SU-DHL-6 (cell line): ENCODE results near the gene CMSS1.

Source experiments
- H2AFZ ChIP-seq: fragments of 200-600 bp; sonication (generic); 2 replicates; pipeline ENCODE4 v1.6.1; 2014; ENCODE audit warnings: low read depth, mild to moderate bottlenecking, moderate library complexity, mixed read lengths, antibody characterized with exemption, low read length; ENCODE audit not compliant: severe bottlenecking
- H3F3A ChIP-seq: fragments of 200-600 bp; shearing (Covaris generic); 2 replicates; pipeline ENCODE4 v1.6.0; 2016; ENCODE audit warnings: antibody characterized with exemption, mild to moderate bottlenecking; ENCODE audit not compliant: insufficient read depth
- H3K27ac ChIP-seq: fragments of 200-600 bp; sonication (generic); 2 replicates; pipeline ENCODE4 v1.5.1; 2016; ENCODE audit warnings: low read depth, mild to moderate bottlenecking, low read length, moderate library complexity, mixed read lengths
- H3K27me3 ChIP-seq: fragments of 200-600 bp; sonication (generic), shearing (Covaris generic); 2 replicates; pipeline ENCODE4 v1.6.0; 2014; ENCODE audit warnings: mild to moderate bottlenecking, low read length
- H3K36me3 ChIP-seq: fragments of 200-600 bp; sonication (generic); 2 replicates; pipeline ENCODE4 v1.6.1; 2014; ENCODE audit warnings: mild to moderate bottlenecking, low read length, mixed read lengths
- H3K4me2 ChIP-seq: fragments of 300-600, 200-600 bp; shearing (Covaris generic), sonication (generic); 2 replicates; pipeline ENCODE4 v1.6.0; 2014; ENCODE audit warnings: low read length, low read depth, mild to moderate bottlenecking; ENCODE audit not compliant: poor library complexity, severe bottlenecking
- H3K4me3 ChIP-seq: fragments of 200-600 bp; sonication (generic); 2 replicates; pipeline ENCODE4 v1.5.1; 2014; ENCODE audit warnings: antibody characterized with exemption, low read length, mild to moderate bottlenecking, mixed read lengths; ENCODE audit not compliant: insufficient read depth, poor library complexity, severe bottlenecking
- H3K79me2 ChIP-seq: fragments of 200-600 bp; sonication (generic); 2 replicates; pipeline ENCODE4 v1.6.1; 2014; ENCODE audit warnings: mild to moderate bottlenecking, low read length, moderate library complexity; ENCODE audit not compliant: insufficient read depth
- H3K9ac ChIP-seq: fragments of 200-600 bp; sonication (generic); 2 replicates; pipeline ENCODE4 v1.7.0; 2014; ENCODE audit warnings: mild to moderate bottlenecking, low read length
- H3K9me2 ChIP-seq: fragments of 200-600 bp; sonication (generic); replicated peaks from 2 replicates; pipeline ENCODE4 v1.6.1; 2014; ENCODE audit warnings: low read length; ENCODE audit not compliant: insufficient read depth
- H3K9me3 ChIP-seq: fragments of 200-600 bp; sonication (generic); 2 replicates; pipeline ENCODE4 v1.6.1; 2014; ENCODE audit warnings: low read length, mixed read lengths; ENCODE audit not compliant: insufficient read depth
- H4K20me1 ChIP-seq: fragments of 200-600 bp; sonication (generic); 2 replicates; pipeline ENCODE4 v1.6.1; 2014; ENCODE audit warnings: low read depth, mild to moderate bottlenecking, antibody characterized with exemption, low read length, moderate library complexity, mixed read lengths
- EZH2phosphoT487 ChIP-seq: fragments of 200-600 bp; sonication (generic), shearing (Covaris generic); conservative IDR thresholded peaks from 2 replicates; pipeline ENCODE4 v1.6.1; 2018; ENCODE audit warnings: mild to moderate bottlenecking, antibody characterized with exemption, low read length, moderate library complexity, mixed read lengths
- TF ChIP-seq, protein P1 (sequence below): fragments of 200-600 bp; sonication (generic); IDR thresholded peaks from one replicate; pipeline ENCODE4 v1.5.1; 2017; ENCODE audit warnings: antibody characterized with exemption, mild to moderate bottlenecking, low read length, moderate library complexity; ENCODE audit not compliant: insufficient read depth, poor library complexity, severe bottlenecking

CMSS1 gene

DNA sequence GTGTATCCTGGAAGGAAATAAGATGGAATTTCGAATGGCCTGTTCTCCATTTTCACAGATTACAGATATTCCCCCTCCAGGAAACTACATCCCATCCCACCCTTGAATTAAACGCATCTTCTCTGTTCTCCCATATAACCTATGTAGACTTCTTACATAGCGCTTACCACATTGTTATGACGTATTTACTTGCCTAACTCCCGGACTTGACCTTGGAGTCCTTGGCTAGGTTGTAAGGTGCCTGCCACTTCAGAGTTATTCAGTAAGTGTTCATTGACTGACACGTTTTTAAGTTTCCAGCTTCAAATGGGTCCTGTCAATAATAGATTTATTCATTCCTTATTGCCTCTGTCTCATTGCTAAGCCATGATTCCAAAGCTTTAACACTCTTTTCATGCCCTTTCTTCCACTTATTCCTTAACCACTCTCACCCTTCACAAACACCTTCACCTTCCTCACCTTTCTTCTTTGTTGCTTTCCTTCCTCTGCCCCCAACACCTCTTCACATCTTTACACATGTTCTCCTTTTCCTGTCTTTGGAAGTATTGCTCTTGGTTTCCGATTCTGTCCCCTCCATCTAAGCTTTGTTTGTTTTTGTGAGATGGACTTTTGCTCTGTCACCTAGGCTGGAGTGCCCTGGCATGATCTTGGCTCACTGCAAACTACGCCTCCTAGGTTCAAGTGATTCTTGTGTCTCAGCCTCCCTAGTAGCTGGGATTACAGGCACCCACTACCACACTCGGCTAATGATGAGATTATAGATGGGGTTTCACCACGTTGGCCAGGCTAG is 138.3 kb downstream of the CMSS1 start:
- Histone ChIP-seq H3K4me2 (no peak overlapping the region), H4K20me1 (no peaks in the 10 kb centered on the region; the same call in 1 of the 2 replicates), H3K79me2 (no peaks in the 10 kb centered on the region), H3K9me3 (no peaks in the 10 kb centered on the region), H2AFZ (no peak overlapping the region), H3K36me3 (no peaks in the 10 kb centered on the region), H3K27me3 (no peaks in the 10 kb centered on the region), H3F3A (no peaks in the 10 kb centered on the region), H3K9me2 (no peaks in the 10 kb centered on the region), H3K9ac (no peak overlapping the region), H3K4me3 (no peak overlapping the region), H3K27ac (no peak overlapping the region)
- no peak for TF ChIP-seq EZH2phosphoT487
- TF ChIP-seq, protein P1, sequence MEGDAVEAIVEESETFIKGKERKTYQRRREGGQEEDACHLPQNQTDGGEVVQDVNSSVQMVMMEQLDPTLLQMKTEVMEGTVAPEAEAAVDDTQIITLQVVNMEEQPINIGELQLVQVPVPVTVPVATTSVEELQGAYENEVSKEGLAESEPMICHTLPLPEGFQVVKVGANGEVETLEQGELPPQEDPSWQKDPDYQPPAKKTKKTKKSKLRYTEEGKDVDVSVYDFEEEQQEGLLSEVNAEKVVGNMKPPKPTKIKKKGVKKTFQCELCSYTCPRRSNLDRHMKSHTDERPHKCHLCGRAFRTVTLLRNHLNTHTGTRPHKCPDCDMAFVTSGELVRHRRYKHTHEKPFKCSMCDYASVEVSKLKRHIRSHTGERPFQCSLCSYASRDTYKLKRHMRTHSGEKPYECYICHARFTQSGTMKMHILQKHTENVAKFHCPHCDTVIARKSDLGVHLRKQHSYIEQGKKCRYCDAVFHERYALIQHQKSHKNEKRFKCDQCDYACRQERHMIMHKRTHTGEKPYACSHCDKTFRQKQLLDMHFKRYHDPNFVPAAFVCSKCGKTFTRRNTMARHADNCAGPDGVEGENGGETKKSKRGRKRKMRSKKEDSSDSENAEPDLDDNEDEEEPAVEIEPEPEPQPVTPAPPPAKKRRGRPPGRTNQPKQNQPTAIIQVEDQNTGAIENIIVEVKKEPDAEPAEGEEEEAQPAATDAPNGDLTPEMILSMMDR: no peak

DNA sequence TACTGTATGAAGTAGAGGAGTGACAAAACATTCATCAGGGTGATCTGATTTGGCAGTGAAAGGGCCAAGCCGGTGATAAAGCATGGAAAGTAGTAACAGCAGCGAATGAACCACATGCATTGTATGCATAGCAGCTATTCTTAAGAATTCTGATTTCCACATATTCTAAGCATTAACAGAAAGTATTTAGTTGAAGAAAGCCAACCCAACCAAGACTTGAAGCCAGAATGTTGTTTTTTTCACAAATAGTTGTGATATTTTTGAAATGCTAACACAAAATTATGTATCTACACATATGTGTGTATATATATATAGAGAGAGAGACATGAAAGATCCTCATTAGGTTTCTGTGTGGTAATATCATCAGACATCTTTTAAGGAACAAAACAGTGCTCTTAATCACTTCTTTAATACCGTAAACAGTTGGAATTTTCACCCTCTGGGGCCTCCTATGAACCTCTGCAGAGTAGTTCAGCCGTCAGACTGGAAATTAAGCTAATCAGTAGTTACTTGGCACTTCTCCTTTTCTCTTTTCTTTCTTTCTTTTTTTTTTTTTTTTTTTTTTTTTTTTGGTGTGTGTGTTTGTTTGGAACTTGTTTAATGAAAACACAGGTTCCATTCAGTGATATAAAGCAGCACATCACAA is 139.6 kb downstream of the CMSS1 start:
- no peak overlapping the region for H3K9ac ChIP-seq
- no peak overlapping the region for H2AFZ ChIP-seq
- no peaks in the 10 kb centered on the region for H3K36me3 ChIP-seq
- TF ChIP-seq EZH2phosphoT487: no peak
- TF ChIP-seq, protein P1: no peak
- H3K79me2 ChIP-seq: no peaks in the 10 kb centered on the region
- no peak overlapping the region for H3K27ac ChIP-seq
- H3K9me2 ChIP-seq: no peaks in the 10 kb centered on the region
- H3K9me3 ChIP-seq: no peaks in the 10 kb centered on the region
- no peak overlapping the region for H3K4me2 ChIP-seq
- H3F3A ChIP-seq: no peaks in the 10 kb centered on the region
- no peaks in the 10 kb centered on the region; the same call in 1 of the 2 replicates for H4K20me1 ChIP-seq
- no peaks in the 10 kb centered on the region for H3K27me3 ChIP-seq
- H3K4me3 ChIP-seq: no peak overlapping the region

DNA sequence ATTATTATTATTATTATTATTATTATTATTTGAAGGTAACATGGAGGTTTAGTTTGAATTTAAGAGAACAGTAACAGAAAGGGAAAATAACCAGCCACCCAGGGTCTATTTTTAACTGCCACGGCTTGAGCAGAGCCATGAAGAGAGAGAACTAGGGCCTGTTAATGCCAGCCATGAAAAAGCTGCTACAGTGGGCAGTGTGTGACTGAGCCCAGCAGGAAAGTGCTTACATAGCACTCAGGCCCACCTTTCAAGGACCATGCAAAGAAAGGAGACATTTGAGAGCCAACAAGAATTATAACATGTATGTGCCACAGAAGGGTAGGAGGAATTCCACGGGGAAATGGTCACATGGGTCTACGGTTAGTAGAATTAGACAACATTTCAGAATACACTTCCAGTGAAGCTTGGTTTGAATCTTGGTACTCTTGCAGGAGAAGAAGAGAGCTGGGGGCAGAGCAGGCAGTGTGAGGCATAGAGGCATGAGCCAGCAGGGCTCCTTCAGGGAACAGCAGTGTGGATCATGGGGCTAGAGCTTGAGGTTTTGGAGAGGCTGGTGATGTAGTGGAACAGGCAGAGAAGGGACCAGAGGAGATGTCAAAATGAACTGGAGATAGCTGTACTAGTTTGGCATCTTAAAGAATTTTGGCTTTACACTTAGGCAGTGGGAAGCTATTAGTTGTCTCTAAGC is 140.7 kb downstream of the CMSS1 start:
- no peak overlapping the region for H3K27ac ChIP-seq
- no peaks in the 10 kb centered on the region for H3K9me2 ChIP-seq
- no peaks in the 10 kb centered on the region for H3F3A ChIP-seq
- no peak overlapping the region for H3K9ac ChIP-seq
- H3K4me2 ChIP-seq: no peak overlapping the region
- no peaks in the 10 kb centered on the region for H4K20me1 ChIP-seq
- no peak overlapping the region for H3K4me3 ChIP-seq
- H3K9me3 ChIP-seq: no peaks in the 10 kb centered on the region
- no peaks in the 10 kb centered on the region for H3K36me3 ChIP-seq
- H2AFZ ChIP-seq: no peak overlapping the region
- H3K79me2 ChIP-seq: no peaks in the 10 kb centered on the region
- H3K27me3 ChIP-seq: no peaks in the 10 kb centered on the region
- TF ChIP-seq EZH2phosphoT487: no peak
- TF ChIP-seq, protein P1: no peak
